SK-N-SH (cell line): Measurements from ENCODE around the gene C14orf180. TPM values are rescaled to one million over a fixed set of nuclear protein-coding genes. Genes with fewer than 3 reads are reported as not detected.

ENCODE experiments used
- CTCF ChIA-PET: fragments of 300-600, 350-600 bp; formaldehyde crosslinking; extraction: SDS; loops from one replicate; lab custom pipeline; 2021; lab: Yijun Ruan, JAX
- POLR2A ChIA-PET: fragments of 350-600 bp; sonication (Branson Sonifier 250); formaldehyde crosslinking; extraction: SDS; loops from one replicate; lab custom pipeline; 2020; ENCODE audit warnings: antibody characterized with exemption, inconsistent platforms; lab: Yijun Ruan, JAX
- DNase-seq: peaks from one replicate; pipeline ENCODE4 v3.0.0; 2012
- H2AFZ ChIP-seq: fragments of 200-600 bp; sonication (generic); 2 replicates; pipeline ENCODE4 v1.8.1; 2016; ENCODE audit warnings: antibody characterized with exemption, mild to moderate bottlenecking, low read depth
- H3F3A ChIP-seq: fragments of 200-600 bp; sonication (generic); replicated peaks from 2 replicates; pipeline ENCODE3; 2016; ENCODE audit warnings: antibody characterized with exemption, mild to moderate bottlenecking; ENCODE audit not compliant: insufficient read depth
- H3K27ac ChIP-seq, 2 experiments: fragments of 200-500 bp in 1 of 2; fragments of 200-600 bp in 1 of 2; sonication (Bioruptor generic) in 1 of 2; sonication (generic), shearing (Covaris generic) in 1 of 2; 2 replicates each; pipeline versions ENCODE4 v1.5.1 to v1.6.1; 2014 to 2016; ENCODE audit warnings: low read depth in 2 of 2, inconsistent platforms in 1 of 2, low read length in 1 of 2, mild to moderate bottlenecking in 1 of 2, mixed read lengths in 1 of 2
- H3K27me3 ChIP-seq: fragments of 200-600 bp; sonication (generic), shearing (Covaris generic); 2 replicates; pipeline ENCODE4 v1.6.1; 2016; ENCODE audit warnings: mixed run types; ENCODE audit not compliant: insufficient read depth
- H3K36me3 ChIP-seq, 2 experiments: fragments of 200-500 bp in 1 of 2; fragments of 200-600 bp in 1 of 2; sonication (Bioruptor generic) in 1 of 2; sonication (generic) in 1 of 2; replicated peaks in 1 of 2; 2 replicates each; pipeline versions ENCODE3 to v1.5.1; 2014 to 2016; ENCODE audit warnings: low read length in 1 of 2, mild to moderate bottlenecking in 1 of 2; ENCODE audit not compliant: insufficient read depth in 2 of 2, control insufficient read depth in 1 of 2
- H3K4me1 ChIP-seq, 2 experiments: fragments of 200-500 bp in 1 of 2; fragments of 200-600 bp in 1 of 2; sonication (Bioruptor generic) in 1 of 2; sonication (generic), shearing (Covaris generic) in 1 of 2; 2 replicates each; pipeline versions ENCODE4 v1.5.1 to v1.6.1; 2014 to 2016; ENCODE audit warnings: low read depth in 1 of 2, low read length in 1 of 2, mixed run types in 1 of 2; ENCODE audit not compliant: insufficient read depth in 2 of 2, control insufficient read depth in 1 of 2
- H3K4me2 ChIP-seq: fragments of 200-600 bp; sonication (generic), shearing (Covaris generic); 2 replicates; pipeline ENCODE4 v1.6.1; 2017; ENCODE audit warnings: mixed run types
- H3K4me3 ChIP-seq, 2 experiments: fragments of 200-500 bp in 1 of 2; fragments of 200-600 bp in 1 of 2; sonication (Bioruptor generic) in 1 of 2; sonication (generic), shearing (Covaris generic) in 1 of 2; 2 replicates each; pipeline versions ENCODE4 v1.5.1 to v1.8.1; 2014 to 2016; ENCODE audit warnings: low read depth in 2 of 2, inconsistent platforms in 1 of 2, low read length in 1 of 2, mild to moderate bottlenecking in 1 of 2, mixed read lengths in 1 of 2, moderate library complexity in 1 of 2
- H3K79me2 ChIP-seq: fragments of 200-600 bp; sonication (generic); 2 replicates; pipeline ENCODE4 v1.8.1; 2017; ENCODE audit warnings: mild to moderate bottlenecking; ENCODE audit not compliant: insufficient read depth
- H3K9ac ChIP-seq: fragments of 200-600 bp; sonication (generic); 2 replicates; pipeline ENCODE4 v1.6.1; 2017; ENCODE audit warnings: mixed run types
- H3K9me2 ChIP-seq: fragments of 200-600 bp; sonication (generic); 2 replicates; pipeline ENCODE4 v1.6.1; 2017; ENCODE audit warnings: mixed run types
- H3K9me3 ChIP-seq: fragments of 200-600 bp; sonication (generic); 2 replicates; pipeline ENCODE4 v1.6.1; 2017; ENCODE audit warnings: mixed run types, mild to moderate bottlenecking, moderate library complexity
- H4K20me1 ChIP-seq: fragments of 200-600 bp; sonication (generic); 2 replicates; pipeline ENCODE4 v1.6.1; 2017; ENCODE audit warnings: mild to moderate bottlenecking, mixed run types; ENCODE audit not compliant: insufficient read depth
- CTCF ChIP-seq: fragments of 200-600 bp; sonication (generic); IDR thresholded peaks from 2 replicates; pipeline ENCODE4 v1.6.1; 2017; ENCODE audit warnings: antibody characterized with exemption, mild to moderate bottlenecking, moderate library complexity
- ELF1 ChIP-seq: IDR thresholded peaks from 2 replicates; pipeline ENCODE4 v1.4.0; 2012
- GABPA ChIP-seq: IDR thresholded peaks from 2 replicates; pipeline ENCODE4 v1.4.0; 2012; ENCODE audit warnings: low read depth, mild to moderate bottlenecking
- GATA2 ChIP-seq: sonication (generic); formaldehyde crosslinking; IDR thresholded peaks from 2 replicates; pipeline ENCODE4 v1.5.0; 2020; ENCODE audit warnings: mild to moderate bottlenecking, missing genetic modification reagents
- IRF3 ChIP-seq: fragments of 150-350 bp; IDR thresholded peaks from 2 replicates; pipeline ENCODE4 v1.6.1; 2016; ENCODE audit warnings: mild to moderate bottlenecking, low read depth, low read length
- PBX3 ChIP-seq: IDR thresholded peaks from 2 replicates; pipeline ENCODE4; 2012
- REST ChIP-seq: IDR thresholded peaks from 2 replicates; pipeline ENCODE4 v1.6.1; 2012; ENCODE audit warnings: mild to moderate bottlenecking, low read depth, low read length, moderate library complexity
- RFX5 ChIP-seq: IDR thresholded peaks from 2 replicates; pipeline ENCODE4 v1.6.1; 2012; ENCODE audit warnings: mild to moderate bottlenecking, improper control_type of control experiment, low read length
- TAF1 ChIP-seq: IDR thresholded peaks from 2 replicates; pipeline ENCODE4 v1.6.1; 2012; ENCODE audit warnings: low read depth, mild to moderate bottlenecking, low read length, moderate library complexity, borderline replicate concordance
- TCF12 ChIP-seq: IDR thresholded peaks from 2 replicates; pipeline ENCODE4 v1.4.0; 2012
- TEAD4 ChIP-seq: IDR thresholded peaks from 2 replicates; pipeline ENCODE4 v1.4.0; 2012; ENCODE audit warnings: mild to moderate bottlenecking, borderline replicate concordance; ENCODE audit not compliant: insufficient read depth
- USF1 ChIP-seq: IDR thresholded peaks from 2 replicates; pipeline ENCODE4 v1.4.0; 2012; ENCODE audit warnings: low read depth, borderline replicate concordance
- USF2 ChIP-seq: fragments of 150-350 bp; IDR thresholded peaks from 2 replicates; pipeline ENCODE4 v1.6.1; 2017; ENCODE audit warnings: antibody characterized with exemption, low read length, low read depth, borderline replicate concordance
- ZBTB33 ChIP-seq: IDR thresholded peaks from 2 replicates; pipeline ENCODE4 v1.4.0; 2012; ENCODE audit warnings: low read depth, borderline replicate concordance
- WGBS: methylation state at CpG from one replicate; pipeline ENCODE4 v1.1.6; 2017; ENCODE audit warnings: low lambda C conversion rate; 5-methylcytosine and 5-hydroxymethylcytosine counted together
- polyA plus RNA-seq, 3 experiments: library from polyadenylated mRNA; depleted of rRNA; stranded (reverse); fragments of >200 nt; gene quantifications; 2 replicates each; pipeline ENCODE4 v1.2.3, GENCODE V29; 2012

C14orf180 gene
- polyA plus RNA-seq, 1 of the 3 experiments (the other 2 are of a cell fraction): not detected

- no peak overlapping the region for H3K4me3 ChIP-seq
- ChIA-PET CTCF (interaction anchor here (0.8 to 1.4 kb wide), 7 partner anchors 10 to 48 kb away, joined by 3 to 4 read pairs (median 3); no protein-coding TSS in a partner anchor), POLR2A (no interaction called here)
- no peaks in the 10 kb centered on the region for H3K27me3 ChIP-seq
- no peaks in the 10 kb centered on the region; a peak in 1 of 4 replicates for H3K4me1 ChIP-seq
- WGBS: 36% methylated on average over 8 of the region's 8 CpGs
- H3K36me3 ChIP-seq: no peaks in the 10 kb centered on the region
- no peak for DNase-seq
- H3K4me2 ChIP-seq: no peak overlapping the region
- no peaks in the 10 kb centered on the region for H4K20me1 ChIP-seq
- no peak overlapping the region for H3K27ac ChIP-seq
- no peak overlapping the region for H2AFZ ChIP-seq
- H3K9me2 ChIP-seq: no peaks in the 10 kb centered on the region
- H3K79me2 ChIP-seq: no peaks in the 10 kb centered on the region
- TF ChIP-seq TEAD4: no peak
- no peaks in the 10 kb centered on the region for H3F3A ChIP-seq
- H3K9me3 ChIP-seq: no peaks in the 10 kb centered on the region
- H3K9ac ChIP-seq: no peak overlapping the region
Measured at GRCh38 chr14:104611881-104612280, 32.3 kb downstream of the C14orf180 start.

- CTCF ChIA-PET: no interaction called here
- POLR2A ChIA-PET: no interaction called here
- H3K27ac ChIP-seq: no peak overlapping the region
- H3K9me2 ChIP-seq: no peaks in the 10 kb centered on the region
- no peak overlapping the region for H3K4me2 ChIP-seq
- H2AFZ ChIP-seq: no peak overlapping the region
- H3K4me1 ChIP-seq: no peaks in the 10 kb centered on the region; a peak in 1 of 4 replicates
- no peaks in the 10 kb centered on the region; the same call in 1 of the 2 replicates for H3K27me3 ChIP-seq
- H3K4me3 ChIP-seq: no peak overlapping the region
- H3K9ac ChIP-seq: no peak overlapping the region
- DNase-seq: no peak
- H3K9me3 ChIP-seq: no peaks in the 10 kb centered on the region
- H3F3A ChIP-seq: no peaks in the 10 kb centered on the region
- 13% methylated on average over 4 of the region's 4 CpGs for WGBS
- no peaks in the 10 kb centered on the region for H3K79me2 ChIP-seq
- H4K20me1 ChIP-seq: no peaks in the 10 kb centered on the region
- H3K36me3 ChIP-seq: no peaks in the 10 kb centered on the region
- TF ChIP-seq GABPA (no peak), IRF3 (no peak), USF1 (no peak), ZBTB33 (no peak), ELF1 (no peak), REST (no peak), TCF12 (no peak), CTCF (no peak), GATA2 (CRISPR knock-in tag) (no peak), TAF1 (no peak), PBX3 (no peak), USF2 (no peak), RFX5 (no peak)
Measured at GRCh38 chr14:104614126-104614812, 34.7 kb downstream of the C14orf180 start.
